ENCODE measurements around the gene PLEKHM1. TPM values are rescaled to one million over a fixed set of nuclear protein-coding genes. Genes with fewer than 3 reads are reported as not detected.

The PLEKHM1 gene
- total and polyA plus RNA-seq, 10 donors: 7.4 to 121 (median 80.0) TPM

- no peaks in the 10 kb centered on the region for H3K9me3 ChIP-seq
- 87 to 90% (median 89%) methylated on average over 14 to 30 of the region's 30 CpGs for WGBS, 5 donors
- peaks cover 0 to 81% (median 38%) of the 10 kb centered on the region in 6 donors for H3K36me3 ChIP-seq
- H3K27ac ChIP-seq: no peak overlapping the region
- peaks cover 0 to 33% (median 19%) of the 10 kb centered on the region in 6 donors for H3K4me1 ChIP-seq
- H3K27me3 ChIP-seq (replicated peaks in 1 of 7): no peaks in the 10 kb centered on the region
- H3K4me3 ChIP-seq: no peak overlapping the region
- intact Hi-C loops (cut with DNase I; ENCODE audit: low total_unique reads): no loop called here
- DNase-seq: peak; percentile 60
- TF ChIP-seq POLR2AphosphoS5 (IDR thresholded peaks at IDR 0.05) (peak in 1 of 3 donors; percentile 3), POLR2A (IDR thresholded peaks at IDR 0.05) (no peak)
- TF ChIP-seq, protein P1, sequence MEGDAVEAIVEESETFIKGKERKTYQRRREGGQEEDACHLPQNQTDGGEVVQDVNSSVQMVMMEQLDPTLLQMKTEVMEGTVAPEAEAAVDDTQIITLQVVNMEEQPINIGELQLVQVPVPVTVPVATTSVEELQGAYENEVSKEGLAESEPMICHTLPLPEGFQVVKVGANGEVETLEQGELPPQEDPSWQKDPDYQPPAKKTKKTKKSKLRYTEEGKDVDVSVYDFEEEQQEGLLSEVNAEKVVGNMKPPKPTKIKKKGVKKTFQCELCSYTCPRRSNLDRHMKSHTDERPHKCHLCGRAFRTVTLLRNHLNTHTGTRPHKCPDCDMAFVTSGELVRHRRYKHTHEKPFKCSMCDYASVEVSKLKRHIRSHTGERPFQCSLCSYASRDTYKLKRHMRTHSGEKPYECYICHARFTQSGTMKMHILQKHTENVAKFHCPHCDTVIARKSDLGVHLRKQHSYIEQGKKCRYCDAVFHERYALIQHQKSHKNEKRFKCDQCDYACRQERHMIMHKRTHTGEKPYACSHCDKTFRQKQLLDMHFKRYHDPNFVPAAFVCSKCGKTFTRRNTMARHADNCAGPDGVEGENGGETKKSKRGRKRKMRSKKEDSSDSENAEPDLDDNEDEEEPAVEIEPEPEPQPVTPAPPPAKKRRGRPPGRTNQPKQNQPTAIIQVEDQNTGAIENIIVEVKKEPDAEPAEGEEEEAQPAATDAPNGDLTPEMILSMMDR (IDR thresholded peaks at IDR 0.05 in 8 of 11, conservative IDR thresholded peaks at IDR 0.05 in 3 of 11): no peak
Measured at GRCh38 chr17:45437465-45438283, 52.8 kb downstream of the PLEKHM1 start.

DNA sequence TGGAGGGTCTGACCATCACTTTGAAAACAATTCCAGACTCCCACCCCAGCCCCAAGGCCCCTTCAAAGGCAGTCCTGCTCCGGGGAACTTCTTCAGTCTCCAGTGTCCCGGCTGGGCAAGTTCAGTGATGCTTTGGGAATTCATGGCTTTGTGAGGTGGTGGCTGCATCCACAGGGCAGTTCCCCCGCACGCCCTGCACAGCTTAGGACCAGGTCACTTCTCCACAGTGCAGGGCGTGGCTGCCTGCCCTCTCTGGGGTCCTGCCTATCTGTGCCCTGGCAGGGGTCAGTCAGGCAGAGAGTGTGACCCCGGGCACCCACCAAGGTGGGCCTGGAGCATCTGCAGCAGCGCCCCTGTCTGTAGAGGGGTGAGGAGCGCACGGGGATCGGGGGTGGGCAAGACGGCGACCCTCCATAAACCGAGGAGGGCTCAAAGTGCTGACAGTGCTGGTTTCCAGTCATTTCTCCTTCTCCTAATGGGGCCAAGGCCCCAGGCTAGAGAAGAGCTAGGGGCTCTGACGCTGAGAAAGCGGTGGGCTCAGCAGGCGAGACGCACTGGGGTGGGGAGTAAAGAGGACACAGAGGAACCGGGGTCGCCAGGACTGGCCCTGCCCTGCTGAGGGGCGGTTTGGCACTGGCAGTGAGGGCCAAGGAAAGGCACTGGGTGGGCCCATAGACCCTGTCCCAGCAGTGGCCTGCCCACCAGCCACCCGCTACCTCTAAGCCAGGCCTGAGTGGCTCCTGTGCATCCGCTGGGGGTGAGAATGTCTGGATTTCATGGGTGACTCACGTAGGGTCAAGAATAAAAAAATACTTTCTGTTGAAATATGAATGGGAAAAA lies 53.7 kb downstream of the PLEKHM1 start:
- TF ChIP-seq POLR2A (IDR thresholded peaks at IDR 0.05) (no peak), POLR2AphosphoS5 (IDR thresholded peaks at IDR 0.05) (peak in 1 of 3 donors; percentile 6)
- TF ChIP-seq, protein P1 (IDR thresholded peaks at IDR 0.05 in 8 of 11, conservative IDR thresholded peaks at IDR 0.05 in 3 of 11): no peak
- Histone ChIP-seq H3K9me3 (no peaks in the 10 kb centered on the region), H3K36me3 (peaks cover 0 to 73% (median 38%) of the 10 kb centered on the region in 6 donors), H3K27ac (no peak overlapping the region), H3K4me3 (no peak overlapping the region), H3K27me3 (replicated peaks in 1 of 7) (no peaks in the 10 kb centered on the region), H3K4me1 (peaks cover 0 to 41% (median 26%) of the 10 kb centered on the region in 6 donors)
- intact Hi-C loops (cut with DNase I; ENCODE audit: low total_unique reads): no loop called here
- 91 to 97% (median 94%) methylated on average over 18 to 23 of the region's 23 CpGs for WGBS, 5 donors
- DNase-seq: peak; percentile 62

GRCh38 chr17:45436161-45436560 lies 54.4 kb downstream of the PLEKHM1 start:
- no peaks in the 10 kb centered on the region for H3K9me3 ChIP-seq
- intact Hi-C loops (cut with DNase I; ENCODE audit: low total_unique reads): no loop called here
- no peak overlapping the region for H3K27ac ChIP-seq
- peaks cover 0 to 47% (median 33%) of the 10 kb centered on the region in 6 donors for H3K4me1 ChIP-seq
- TF ChIP-seq, protein P1 (IDR thresholded peaks at IDR 0.05 in 8 of 11, conservative IDR thresholded peaks at IDR 0.05 in 3 of 11): no peak
- no peak for TF ChIP-seq POLR2A (IDR thresholded peaks at IDR 0.05)
- TF ChIP-seq POLR2AphosphoS5 (IDR thresholded peaks at IDR 0.05): peak in 1 of 3 donors; percentile 4
- no peak overlapping the region for H3K4me3 ChIP-seq
- WGBS, 5 donors: 83 to 96% (median 93%) methylated on average over 3 to 10 of the region's 10 CpGs
- DNase-seq: peak; percentile 68
- peaks cover 0 to 66% (median 38%) of the 10 kb centered on the region in 6 donors for H3K36me3 ChIP-seq
- peaks cover 0 to 6% (median 0%) of the 10 kb centered on the region in 7 donors for H3K27me3 ChIP-seq (replicated peaks in 1 of 7)

Data from spleen (tissue), 11 donors.